Tibial nerve (tissue), 4 donors: ENCODE data around the gene TBC1D3B. TPM values are rescaled to one million over a fixed set of nuclear protein-coding genes. Genes with fewer than 3 reads are reported as not detected.

ENCODE experiments used
- DNase-seq, 2 donors: peaks; one replicate each; pipeline ENCODE4 v3.0.0-alpha.2; 2019; ENCODE audit warnings: low spot score in 2 of 2
- H3K27ac ChIP-seq, 4 donors: fragments of 200-600 bp; sonication (generic) in 3 of 4; one replicate each; pipeline ENCODE4 v1.5.1; 2017 to 2019; ENCODE audit warnings: mild to moderate bottlenecking in 1 of 4
- H3K27me3 ChIP-seq, 2 donors: fragments of 200-600 bp; sonication (generic) in 1 of 2; one replicate each; pipeline versions ENCODE4 v1.5.1 to v1.6.0; 2017 to 2019
- H3K36me3 ChIP-seq, 3 donors: fragments of 200-600 bp; sonication (generic); one replicate each; pipeline ENCODE4 v1.5.1; 2018 to 2019
- H3K4me1 ChIP-seq, 4 donors: fragments of 200-600 bp; sonication (generic) in 3 of 4; one replicate each; pipeline ENCODE4 v1.5.1; 2017 to 2019
- H3K4me3 ChIP-seq, 4 donors: fragments of 200-600 bp; sonication (generic) in 3 of 4; one replicate each; pipeline ENCODE4 v1.5.1; 2017 to 2019; ENCODE audit warnings: mild to moderate bottlenecking in 1 of 4, moderate library complexity in 1 of 4
- H3K9me3 ChIP-seq, 4 donors: fragments of 200-600 bp; sonication (generic) in 3 of 4; one replicate each; pipeline ENCODE4 v1.5.1; 2017 to 2019
- EP300 ChIP-seq, 2 donors: sonication (generic); formaldehyde crosslinking; IDR thresholded peaks; one replicate each; pipeline ENCODE4 v1.6.1; 2017; ENCODE audit warnings: antibody characterized with exemption in 2 of 2, mild to moderate bottlenecking in 1 of 2
- POLR2A ChIP-seq, 2 donors: fragments of 450-650 bp; IDR thresholded peaks; one replicate each; pipeline ENCODE4 v1.6.1; 2017; ENCODE audit warnings: antibody characterized with exemption in 2 of 2, mild to moderate bottlenecking in 2 of 2, moderate library complexity in 2 of 2
- WGBS, 2 donors: methylation state at CpG; one replicate each; pipeline ENCODE4 v1.1.5; 2018; 5-methylcytosine and 5-hydroxymethylcytosine counted together
- total RNA-seq, 4 donors: library from RNA; depleted of rRNA; stranded (reverse); fragments of >200 nt; gene quantifications; one replicate each; pipeline ENCODE4 v1.1.0, GENCODE V29; 2016
- TF ChIP-seq, protein P1 (sequence below), 5 experiments: fragments of 200-600 bp in 3 of 5; fragments of 450-650 bp in 2 of 5; sonication (generic) in 3 of 5; IDR thresholded peaks; one replicate each; pipeline ENCODE4 v1.5.1; 2016 to 2019; ENCODE audit warnings: antibody characterized with exemption in 5 of 5, mild to moderate bottlenecking in 3 of 5, moderate library complexity in 2 of 5

Gene TBC1D3B
- total RNA-seq, 4 donors from 2014 or later = 1.0 to 4.5 TPM; not detected in 2

DNA sequence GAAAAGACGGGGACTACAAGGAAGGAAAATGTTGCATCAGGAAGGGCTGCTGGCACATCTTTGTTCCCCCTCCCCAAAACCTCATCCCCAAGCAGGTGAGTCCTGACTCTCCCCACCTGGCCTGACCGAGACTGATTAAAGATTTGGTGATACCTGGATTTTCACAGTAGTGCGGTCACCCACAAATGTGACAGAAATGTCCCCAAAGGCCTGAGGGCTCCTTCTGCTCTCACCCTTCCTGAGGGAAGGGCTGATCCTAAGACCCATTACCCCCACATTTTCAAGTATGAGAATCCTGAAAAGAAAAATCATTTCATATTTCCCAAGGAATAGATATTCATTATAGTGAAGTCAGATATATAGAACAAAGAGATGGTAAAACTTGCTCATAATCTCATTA, 28.8 kb downstream of the TBC1D3B start:
- Histone ChIP-seq H3K4me3 (no peak overlapping the region), H3K36me3 (no peaks in the 10 kb centered on the region), H3K9me3 (no peaks in the 10 kb centered on the region), H3K27ac (no peak overlapping the region), H3K4me1 (peaks cover 0 to 13% (median 3%) of the 10 kb centered on the region in 4 donors), H3K27me3 (no peaks in the 10 kb centered on the region)
- WGBS, 2 donors = 82 to 90% methylated on average over 3 of the region's 3 CpGs
- TF ChIP-seq EP300 (IDR thresholded peaks at IDR 0.05) (no peak), POLR2A (IDR thresholded peaks at IDR 0.05) (no peak)
- TF ChIP-seq, protein P1, sequence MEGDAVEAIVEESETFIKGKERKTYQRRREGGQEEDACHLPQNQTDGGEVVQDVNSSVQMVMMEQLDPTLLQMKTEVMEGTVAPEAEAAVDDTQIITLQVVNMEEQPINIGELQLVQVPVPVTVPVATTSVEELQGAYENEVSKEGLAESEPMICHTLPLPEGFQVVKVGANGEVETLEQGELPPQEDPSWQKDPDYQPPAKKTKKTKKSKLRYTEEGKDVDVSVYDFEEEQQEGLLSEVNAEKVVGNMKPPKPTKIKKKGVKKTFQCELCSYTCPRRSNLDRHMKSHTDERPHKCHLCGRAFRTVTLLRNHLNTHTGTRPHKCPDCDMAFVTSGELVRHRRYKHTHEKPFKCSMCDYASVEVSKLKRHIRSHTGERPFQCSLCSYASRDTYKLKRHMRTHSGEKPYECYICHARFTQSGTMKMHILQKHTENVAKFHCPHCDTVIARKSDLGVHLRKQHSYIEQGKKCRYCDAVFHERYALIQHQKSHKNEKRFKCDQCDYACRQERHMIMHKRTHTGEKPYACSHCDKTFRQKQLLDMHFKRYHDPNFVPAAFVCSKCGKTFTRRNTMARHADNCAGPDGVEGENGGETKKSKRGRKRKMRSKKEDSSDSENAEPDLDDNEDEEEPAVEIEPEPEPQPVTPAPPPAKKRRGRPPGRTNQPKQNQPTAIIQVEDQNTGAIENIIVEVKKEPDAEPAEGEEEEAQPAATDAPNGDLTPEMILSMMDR (IDR thresholded peaks at IDR 0.05) = no peak
- DNase-seq = no peak

DNA sequence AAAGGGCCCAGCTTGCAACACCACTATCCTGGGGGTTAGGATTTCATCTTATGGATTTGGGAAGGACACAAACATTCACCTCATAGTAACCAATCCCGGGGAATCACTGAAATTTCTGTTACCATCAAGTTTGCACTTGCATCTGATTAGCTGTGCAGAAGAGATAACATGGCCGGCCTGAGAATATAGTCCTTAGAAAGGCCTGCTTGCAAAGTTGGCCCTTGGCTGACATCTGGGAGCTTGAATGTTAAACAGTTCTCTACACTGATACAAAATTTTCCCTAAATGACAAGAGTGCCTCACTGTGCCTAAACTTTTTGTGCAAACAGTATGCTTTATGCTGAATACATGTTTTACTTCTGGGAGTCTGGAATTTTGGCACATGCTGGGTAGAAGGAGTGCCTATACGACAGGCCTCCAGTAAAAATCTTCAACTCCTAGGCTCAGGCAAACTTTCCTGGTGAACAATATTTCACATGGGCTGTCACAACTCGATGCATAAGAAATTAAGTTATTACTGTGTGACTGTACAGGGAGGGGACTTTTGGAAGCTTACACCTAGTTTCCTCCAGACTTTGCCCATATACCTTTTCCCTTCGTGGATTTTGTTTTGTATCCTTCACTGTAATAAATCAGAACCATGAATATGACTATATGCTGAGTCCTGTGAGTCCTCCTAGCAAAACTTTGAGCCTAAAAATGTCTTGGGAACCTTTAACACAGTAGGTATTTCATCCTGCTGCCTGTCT, 31.3 kb downstream of the TBC1D3B start:
- 77 to 80% methylated on average over 5 of the region's 5 CpGs for WGBS, 2 donors
- Histone ChIP-seq H3K4me3 (no peak overlapping the region), H3K36me3 (no peaks in the 10 kb centered on the region), H3K27ac (no peak overlapping the region), H3K9me3 (no peaks in the 10 kb centered on the region), H3K27me3 (no peaks in the 10 kb centered on the region), H3K4me1 (peaks cover 0 to 13% (median 3%) of the 10 kb centered on the region in 4 donors)
- no peak for DNase-seq
- TF ChIP-seq, protein P1 (IDR thresholded peaks at IDR 0.05) = no peak

DNA sequence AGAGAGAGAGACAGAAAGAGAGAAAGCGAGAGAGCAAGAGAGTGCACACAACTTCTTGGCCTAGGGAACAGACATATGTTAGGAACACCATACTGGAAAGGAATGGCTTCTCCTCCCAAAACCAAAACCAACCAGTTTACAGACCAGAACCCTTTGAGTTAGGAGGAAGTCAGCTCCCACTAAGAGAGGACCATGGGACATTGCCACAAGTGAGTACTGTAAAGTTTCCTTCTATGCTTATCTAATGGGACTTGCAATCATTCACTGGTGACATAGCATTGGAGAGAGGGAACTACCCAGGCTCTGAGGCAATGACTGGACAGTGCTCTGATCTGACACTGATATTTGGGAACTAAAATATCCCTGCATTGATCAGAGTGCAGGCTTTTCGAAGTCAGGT, 32.4 kb downstream of the TBC1D3B start:
- Histone ChIP-seq H3K27ac (no peak overlapping the region), H3K27me3 (no peaks in the 10 kb centered on the region), H3K9me3 (no peaks in the 10 kb centered on the region), H3K4me3 (no peak overlapping the region), H3K36me3 (no peaks in the 10 kb centered on the region), H3K4me1 (peaks cover 0 to 3% (median 0%) of the 10 kb centered on the region in 4 donors)
- WGBS, 2 donors = 90 to 94% methylated on average over 2 of the region's 2 CpGs
- no peak for DNase-seq
- TF ChIP-seq POLR2A (IDR thresholded peaks at IDR 0.05) (no peak), EP300 (IDR thresholded peaks at IDR 0.05) (no peak)
- TF ChIP-seq, protein P1 (IDR thresholded peaks at IDR 0.05) = no peak

DNA sequence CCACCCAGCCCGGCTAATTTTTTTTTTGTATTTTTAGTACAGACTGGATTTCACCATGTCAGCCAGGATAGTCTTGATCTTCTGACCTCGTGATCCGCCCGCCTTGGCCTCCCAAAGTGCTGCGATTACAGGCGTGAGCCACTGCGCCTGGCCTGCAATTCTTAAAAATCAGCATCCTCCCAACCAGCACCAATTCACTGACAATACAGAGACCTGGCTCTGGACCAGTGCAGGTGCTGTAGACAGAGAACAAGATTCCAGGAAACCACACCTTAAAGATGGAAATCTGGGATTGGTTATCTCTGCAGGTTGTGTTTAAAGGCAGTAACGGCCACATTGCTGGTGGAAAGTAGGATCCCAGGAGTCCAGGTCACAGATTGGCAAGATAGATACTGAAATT, 33.6 kb downstream of the TBC1D3B start:
- no peaks in the 10 kb centered on the region for H3K9me3 ChIP-seq
- H3K4me3 ChIP-seq = no peak overlapping the region
- TF ChIP-seq, protein P1 (IDR thresholded peaks at IDR 0.05) = no peak
- TF ChIP-seq EP300 (IDR thresholded peaks at IDR 0.05) (no peak), POLR2A (IDR thresholded peaks at IDR 0.05) (no peak)
- 93% methylated on average over 8 of the region's 8 CpGs for WGBS, 2 donors
- H3K27ac ChIP-seq = no peak overlapping the region
- no peaks in the 10 kb centered on the region for H3K4me1 ChIP-seq
- no peaks in the 10 kb centered on the region for H3K27me3 ChIP-seq
- H3K36me3 ChIP-seq = no peaks in the 10 kb centered on the region
- DNase-seq = no peak

DNA sequence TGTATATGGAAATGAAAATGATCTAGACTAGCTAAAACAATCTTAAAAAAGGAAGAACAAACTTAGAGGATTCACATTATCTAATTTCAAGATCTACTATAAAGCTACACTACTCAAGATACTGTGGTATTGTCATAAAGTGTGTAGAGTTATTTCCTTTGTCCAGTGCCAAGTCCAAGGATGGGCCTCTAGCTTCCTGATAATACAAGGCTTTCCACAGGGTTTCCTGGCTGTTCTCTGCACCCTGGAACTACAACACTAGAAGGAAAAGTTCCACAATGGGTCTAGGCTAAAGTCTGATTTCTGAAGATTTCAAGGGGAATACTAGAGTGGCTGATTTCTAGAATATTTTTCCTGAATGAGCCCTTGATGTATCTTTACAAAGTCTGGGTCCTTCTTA, 34.2 kb downstream of the TBC1D3B start:
- Histone ChIP-seq H3K4me3 (no peak overlapping the region), H3K27ac (no peak overlapping the region), H3K27me3 (no peaks in the 10 kb centered on the region), H3K36me3 (no peaks in the 10 kb centered on the region), H3K4me1 (no peaks in the 10 kb centered on the region), H3K9me3 (no peaks in the 10 kb centered on the region)
- TF ChIP-seq POLR2A (IDR thresholded peaks at IDR 0.05) (no peak), EP300 (IDR thresholded peaks at IDR 0.05) (no peak)
- TF ChIP-seq, protein P1 (IDR thresholded peaks at IDR 0.05) = no peak
- no peak for DNase-seq
